Inferior parietal cortex (tissue), 1 donor: ENCODE measurements around the gene IFT74.

Experiments used
- DNase-seq: peaks from one replicate; pipeline ENCODE4 v3.0.0-alpha.2; 2016; ENCODE audit errors: extremely low spot score

Gene IFT74

GRCh38 chr9:26955921-26956859 is at the start of gene IFT74:
IFT74 (plus strand) TSS chr9:26956412; CDS start chr9:26961968, 5,556 bp downstream.
- DNase-seq, result peak; percentile 97

- DNase-seq, result no peak
These were observed 43.0 kb upstream of the IFT74 start for GRCh38 chr9:26913138-26913668.

- no peak for DNase-seq
These were observed 36.5 kb upstream of the IFT74 start for GRCh38 chr9:26919698-26920097.

- DNase-seq, result no peak
These were observed 30.6 kb upstream of the IFT74 start for GRCh38 chr9:26925609-26926008.

- DNase-seq, result no peak
These were observed 27.2 kb upstream of the IFT74 start for GRCh38 chr9:26928902-26929495.

- DNase-seq, result no peak
These were observed 20.4 kb upstream of the IFT74 start for GRCh38 chr9:26935847-26936246.

- DNase-seq, result no peak
These were observed 18.3 kb upstream of the IFT74 start for GRCh38 chr9:26937816-26938371.

GRCh38 chr9:26939955-26940711 is 16.1 kb upstream of the IFT74 start:
- no peak for DNase-seq

GRCh38 chr9:26940779-26941178 is 15.4 kb upstream of the IFT74 start:
- no peak for DNase-seq

- no peak for DNase-seq
These were observed 10.6 kb upstream of the IFT74 start for GRCh38 chr9:26945591-26945990.

- peak; percentile 89 for DNase-seq
These were observed 9.2 kb upstream of the IFT74 start, which contains the start of gene PLAA for GRCh38 chr9:26946753-26947727. PLAA (minus strand) TSS chr9:26947242; CDS start chr9:26947045, 197 bp downstream.

GRCh38 chr9:26947736-26948135 is 8.5 kb upstream of the IFT74 start:
- DNase-seq, result no peak

GRCh38 chr9:26949637-26950069 is 6.6 kb upstream of the IFT74 start:
- DNase-seq, result no peak

- no peak for DNase-seq
These were observed 5.7 kb upstream of the IFT74 start for GRCh38 chr9:26950521-26950920.

- DNase-seq, result no peak
These were observed 4.4 kb upstream of the IFT74 start for GRCh38 chr9:26951794-26952193.

GRCh38 chr9:26954050-26954508 is 2.1 kb upstream of the IFT74 start:
- peak; percentile 6 for DNase-seq

- peak; percentile 47 for DNase-seq
These were observed 849 bp upstream of the IFT74 start for GRCh38 chr9:26955222-26955903.

- peak; percentile 16 for DNase-seq
These were observed 635 bp downstream of the IFT74 start for GRCh38 chr9:26956860-26957233.

- no peak for DNase-seq
These were observed 15.5 kb downstream of the IFT74 start for GRCh38 chr9:26971721-26972120.

GRCh38 chr9:26973989-26974388 is 17.8 kb downstream of the IFT74 start:
- no peak for DNase-seq
